ENCODE data around the gene STK32C. TPM values are rescaled to one million over a fixed set of nuclear protein-coding genes. Genes with fewer than 3 reads are reported as not detected.
"Not testable (repeated sequence)": the region's sequence is repeated elsewhere in the genome, so short reads cannot be mapped to it uniquely, and the experiment has no call there.

The STK32C gene
- total and polyA plus RNA-seq, 2 donors (not counting 1 experiment from before 2014, with no cell fraction given) = 9.9 to 16.8 TPM

GRCh38 chr10:132162021-132162531, 145.7 kb downstream of the STK32C start:
- Histone ChIP-seq H3K9ac (ENCODE audit: low read length) (no peak overlapping the region), H3K9me3 (ENCODE audit: control extremely low read depth in 1 of 3, control insufficient read depth in 2 of 3, insufficient read depth in 1 of 3, low read length in 2 of 3) (peaks cover 0 to 22% (median 0%) of the 10 kb centered on the region in 3 donors), H3K4me3 (ENCODE audit: control extremely low read depth in 1 of 5, extremely low read depth in 1 of 5, insufficient read depth in 1 of 5, low read depth in 2 of 5, low read length in 4 of 5) (no peak overlapping the region), H3K4me2 (replicated peaks; ENCODE audit: low read depth, low read length, poor library complexity, severe bottlenecking) (peak overlapping the region; percentile 53), H3K27ac (ENCODE audit: low read length in 2 of 2) (no peak overlapping the region), H3K36me3 (replicated peaks in 1 of 2; ENCODE audit: control extremely low read depth in 1 of 2, control insufficient read depth in 1 of 2, extremely low read depth in 1 of 2, insufficient read depth in 2 of 2, low read length in 1 of 2) (no peaks in the 10 kb centered on the region), H3K79me2 (ENCODE audit: control insufficient read depth, insufficient read depth, low read length) (no peaks in the 10 kb centered on the region), H4K20me1 (ENCODE audit: control insufficient read depth, insufficient read depth, low read length, poor library complexity, severe bottlenecking) (no peaks in the 10 kb centered on the region), H3K4me1 (ENCODE audit: control insufficient read depth in 2 of 2, insufficient read depth in 2 of 2, low read length in 2 of 2) (peaks cover 8 to 11% of the 10 kb centered on the region in 2 donors), H2AFZ (ENCODE audit: insufficient read depth, low read depth, low read length, poor library complexity, severe bottlenecking) (peak overlapping the region; percentile 28), H3K27me3 (replicated peaks in 1 of 4; ENCODE audit: control extremely low read depth in 1 of 4, control insufficient read depth in 3 of 4, insufficient read depth in 4 of 4, low read length in 3 of 4) (peaks cover 0 to 3% (median 0%) of the 10 kb centered on the region in 4 experiments)
- Mint-ChIP-seq H3K27ac (no peak overlapping the region), H3K27me3 (peaks cover 8% of the 10 kb centered on the region), H3K4me1 (peaks cover 8% of the 10 kb centered on the region), H3K4me3 (peak overlapping the region; percentile 53), H3K9me3 (ENCODE audit: insufficient read depth) (no peaks in the 10 kb centered on the region)
- DNase-seq (peak; percentile 21), ATAC-seq (ENCODE audit: low read depth) (no peak)
- ChIA-PET CTCF (no interaction called here), POLR2A (no interaction called here)
- intact Hi-C loops (cut with micrococcal nuclease) = no loop called here
- 50% methylated on average over 7 of the region's 12 CpGs for WGBS (ENCODE audit: insufficient coverage)
- TF ChIP-seq EZH2 (IDR thresholded peaks at IDR 0.05; ENCODE audit: borderline replicate concordance, insufficient read depth, low read depth, low read length, poor library complexity, severe bottlenecking) = no peak
- TF ChIP-seq, protein P1, sequence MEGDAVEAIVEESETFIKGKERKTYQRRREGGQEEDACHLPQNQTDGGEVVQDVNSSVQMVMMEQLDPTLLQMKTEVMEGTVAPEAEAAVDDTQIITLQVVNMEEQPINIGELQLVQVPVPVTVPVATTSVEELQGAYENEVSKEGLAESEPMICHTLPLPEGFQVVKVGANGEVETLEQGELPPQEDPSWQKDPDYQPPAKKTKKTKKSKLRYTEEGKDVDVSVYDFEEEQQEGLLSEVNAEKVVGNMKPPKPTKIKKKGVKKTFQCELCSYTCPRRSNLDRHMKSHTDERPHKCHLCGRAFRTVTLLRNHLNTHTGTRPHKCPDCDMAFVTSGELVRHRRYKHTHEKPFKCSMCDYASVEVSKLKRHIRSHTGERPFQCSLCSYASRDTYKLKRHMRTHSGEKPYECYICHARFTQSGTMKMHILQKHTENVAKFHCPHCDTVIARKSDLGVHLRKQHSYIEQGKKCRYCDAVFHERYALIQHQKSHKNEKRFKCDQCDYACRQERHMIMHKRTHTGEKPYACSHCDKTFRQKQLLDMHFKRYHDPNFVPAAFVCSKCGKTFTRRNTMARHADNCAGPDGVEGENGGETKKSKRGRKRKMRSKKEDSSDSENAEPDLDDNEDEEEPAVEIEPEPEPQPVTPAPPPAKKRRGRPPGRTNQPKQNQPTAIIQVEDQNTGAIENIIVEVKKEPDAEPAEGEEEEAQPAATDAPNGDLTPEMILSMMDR (IDR thresholded peaks at IDR 0.05) = no peak

DNA sequence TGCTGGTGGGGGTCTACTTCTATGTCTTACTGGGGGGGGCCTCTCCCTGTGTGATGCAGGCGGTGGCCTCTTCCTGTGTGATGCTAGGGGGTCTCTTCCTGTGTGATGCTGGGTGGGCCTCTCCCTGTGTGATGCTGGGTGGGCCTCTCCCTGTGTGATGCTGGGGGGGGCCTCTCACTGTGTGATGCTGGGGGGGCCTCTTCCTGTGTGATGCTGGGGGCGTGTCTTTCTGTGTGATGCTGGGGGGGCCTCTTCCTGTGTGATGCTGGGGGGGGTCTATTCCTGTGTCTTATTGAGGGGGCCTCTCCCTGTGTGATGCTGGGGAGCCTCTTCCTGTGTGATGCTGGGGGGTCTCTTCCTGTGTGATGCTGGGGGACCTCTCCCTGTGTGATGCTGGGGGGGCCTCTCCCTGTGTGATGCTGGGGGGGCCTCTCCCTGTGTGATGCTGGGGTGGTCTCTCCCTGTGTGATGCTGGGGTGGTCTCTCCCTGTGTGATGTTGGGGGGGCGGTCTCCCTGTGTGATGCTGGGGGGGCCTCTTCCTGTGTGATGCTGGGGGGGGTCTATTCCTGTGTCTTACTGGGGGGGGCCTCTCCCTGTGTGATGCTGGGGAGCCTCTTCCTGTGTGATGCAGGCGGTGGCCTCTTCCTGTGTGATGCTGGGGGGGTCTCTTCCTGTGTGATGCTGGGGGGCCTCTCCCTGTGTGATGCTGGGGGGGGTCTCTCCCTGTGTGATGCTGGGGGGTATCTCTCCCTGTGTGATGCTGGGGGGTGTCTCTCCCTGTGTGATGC, 146.7 kb downstream of the STK32C start:
- intact Hi-C loops (cut with micrococcal nuclease); H3K4me3 Mint-ChIP-seq: not testable (repeated sequence)

GRCh38 chr10:132160231-132160630, 147.5 kb downstream of the STK32C start:
- H3K9me3 ChIP-seq (ENCODE audit: control extremely low read depth in 1 of 3, control insufficient read depth in 2 of 3, insufficient read depth in 1 of 3, low read length in 2 of 3) = peaks cover 0 to 25% (median 0%) of the 10 kb centered on the region in 3 donors
- H3K27me3 ChIP-seq (replicated peaks in 1 of 4; ENCODE audit: control extremely low read depth in 1 of 4, control insufficient read depth in 3 of 4, insufficient read depth in 4 of 4, low read length in 3 of 4); CTCF ChIA-PET; POLR2A ChIA-PET; H3K27me3 Mint-ChIP-seq; DNase-seq; H3K9me3 Mint-ChIP-seq (ENCODE audit: insufficient read depth); H3K27ac Mint-ChIP-seq; H4K20me1 ChIP-seq (ENCODE audit: control insufficient read depth, insufficient read depth, low read length, poor library complexity, severe bottlenecking); H3K27ac ChIP-seq (ENCODE audit: low read length in 2 of 2); H3K9ac ChIP-seq (ENCODE audit: low read length); intact Hi-C loops (cut with micrococcal nuclease); H3K4me1 Mint-ChIP-seq; H3K79me2 ChIP-seq (ENCODE audit: control insufficient read depth, insufficient read depth, low read length); H3K36me3 ChIP-seq (replicated peaks in 1 of 2; ENCODE audit: control extremely low read depth in 1 of 2, control insufficient read depth in 1 of 2, extremely low read depth in 1 of 2, insufficient read depth in 2 of 2, low read length in 1 of 2); H3K4me3 ChIP-seq (ENCODE audit: control extremely low read depth in 1 of 5, extremely low read depth in 1 of 5, insufficient read depth in 1 of 5, low read depth in 2 of 5, low read length in 4 of 5); H3K4me2 ChIP-seq (replicated peaks; ENCODE audit: low read depth, low read length, poor library complexity, severe bottlenecking); ATAC-seq (ENCODE audit: low read depth); H3K4me3 Mint-ChIP-seq; H2AFZ ChIP-seq (ENCODE audit: insufficient read depth, low read depth, low read length, poor library complexity, severe bottlenecking): not testable (repeated sequence)
- peaks cover 8 to 11% of the 10 kb centered on the region in 2 donors for H3K4me1 ChIP-seq (ENCODE audit: control insufficient read depth in 2 of 2, insufficient read depth in 2 of 2, low read length in 2 of 2)

More for the DNA sequence above, 146.7 kb downstream of the STK32C start:
- H3K4me2 ChIP-seq (replicated peaks; ENCODE audit: low read depth, low read length, poor library complexity, severe bottlenecking); H3K9ac ChIP-seq (ENCODE audit: low read length); DNase-seq; H3K4me3 ChIP-seq (ENCODE audit: control extremely low read depth in 1 of 5, extremely low read depth in 1 of 5, insufficient read depth in 1 of 5, low read depth in 2 of 5, low read length in 4 of 5); H3K36me3 ChIP-seq (replicated peaks in 1 of 2; ENCODE audit: control extremely low read depth in 1 of 2, control insufficient read depth in 1 of 2, extremely low read depth in 1 of 2, insufficient read depth in 2 of 2, low read length in 1 of 2); ATAC-seq (ENCODE audit: low read depth); H3K27ac Mint-ChIP-seq; H3K27me3 Mint-ChIP-seq; H3K27ac ChIP-seq (ENCODE audit: low read length in 2 of 2); POLR2A ChIA-PET; H3K27me3 ChIP-seq (replicated peaks in 1 of 4; ENCODE audit: control extremely low read depth in 1 of 4, control insufficient read depth in 3 of 4, insufficient read depth in 4 of 4, low read length in 3 of 4); H3K9me3 Mint-ChIP-seq (ENCODE audit: insufficient read depth); H4K20me1 ChIP-seq (ENCODE audit: control insufficient read depth, insufficient read depth, low read length, poor library complexity, severe bottlenecking); H3K79me2 ChIP-seq (ENCODE audit: control insufficient read depth, insufficient read depth, low read length); H3K4me1 Mint-ChIP-seq; H2AFZ ChIP-seq (ENCODE audit: insufficient read depth, low read depth, low read length, poor library complexity, severe bottlenecking); CTCF ChIA-PET: not testable (repeated sequence)
- WGBS (ENCODE audit: insufficient coverage) = no CpG with 5 or more reads among the region's 4 CpGs
- Histone ChIP-seq H3K4me1 (ENCODE audit: control insufficient read depth in 2 of 2, insufficient read depth in 2 of 2, low read length in 2 of 2) (peaks cover 8 to 11% of the 10 kb centered on the region in 2 donors), H3K9me3 (ENCODE audit: control extremely low read depth in 1 of 3, control insufficient read depth in 2 of 3, insufficient read depth in 1 of 3, low read length in 2 of 3) (peaks cover 0 to 22% (median 0%) of the 10 kb centered on the region in 3 donors)

Measured in B cell (primary cell).